Natural killer cell (primary cell): ENCODE measurements around the gene BEAN1. TPM values are rescaled to one million over a fixed set of nuclear protein-coding genes. Genes with fewer than 3 reads are reported as not detected.

ENCODE experiments used
- ATAC-seq, 3 donors: fragments of 150-1000 bp in 2 of 3; fragments of 200-7000 bp in 1 of 3; cut with Tn5 transposase; 1 replicate in 1 of 3; 2 replicates in 2 of 3; pipeline ENCODE4 v1.10.0; 2021; ENCODE audit warnings: mild to moderate bottlenecking in 2 of 3, moderate library complexity in 2 of 3
- DNase-seq, 2 donors: peaks; one replicate each; pipeline versions ENCODE4 v3.0.0 to v3.0.0-alpha.2; 2013 to 2021; ENCODE audit warnings: mixed read lengths in 1 of 2
- H3K27ac ChIP-seq: one replicate; pipeline ENCODE4 v1.5.1; 2013; ENCODE audit warnings: mild to moderate bottlenecking, low read length
- H3K27me3 ChIP-seq: one replicate; pipeline ENCODE4 v1.6.1; 2013; ENCODE audit warnings: low read length; ENCODE audit not compliant: control insufficient read depth, insufficient read depth
- H3K36me3 ChIP-seq: one replicate; pipeline ENCODE4 v1.6.1; 2013; ENCODE audit warnings: low read length; ENCODE audit not compliant: control insufficient read depth, insufficient read depth
- H3K4me1 ChIP-seq: one replicate; pipeline ENCODE4 v1.6.1; 2013; ENCODE audit warnings: low read length; ENCODE audit not compliant: control insufficient read depth, insufficient read depth
- H3K4me3 ChIP-seq: one replicate; pipeline ENCODE4 v1.5.1; 2013; ENCODE audit warnings: low read length
- H3K9me3 ChIP-seq: one replicate; pipeline ENCODE4 v1.6.1; 2013; ENCODE audit warnings: low read length; ENCODE audit not compliant: control insufficient read depth, insufficient read depth
- H3K27ac Mint-ChIP-seq, 2 donors: one replicate each; pipeline ENCODE4 v1.8.0; 2022; ENCODE audit warnings: mild to moderate bottlenecking in 2 of 2, mixed read lengths in 2 of 2, moderate library complexity in 1 of 2
- H3K27me3 Mint-ChIP-seq, 2 donors: one replicate each; pipeline ENCODE4 v1.8.0; 2022; ENCODE audit warnings: low read depth in 2 of 2, mixed read lengths in 2 of 2
- H3K36me3 Mint-ChIP-seq: one replicate; pipeline ENCODE4 v1.8.0; 2022; ENCODE audit warnings: mixed read lengths
- H3K4me1 Mint-ChIP-seq, 2 donors: one replicate each; pipeline ENCODE4 v1.8.0; 2022; ENCODE audit warnings: mixed read lengths in 2 of 2
- H3K4me3 Mint-ChIP-seq: one replicate; pipeline ENCODE4 v1.8.0; 2022; ENCODE audit warnings: mild to moderate bottlenecking, moderate library complexity, mixed read lengths
- H3K9me3 Mint-ChIP-seq, 2 donors: one replicate each; pipeline ENCODE4 v1.8.0; 2022; ENCODE audit warnings: mixed read lengths in 2 of 2
- WGBS: methylation state at CpG from one replicate; pipeline ENCODE4 v1.1.7; 2013; ENCODE audit warnings: missing lambda C conversion rate; ENCODE audit not compliant: insufficient coverage; 5-methylcytosine and 5-hydroxymethylcytosine counted together
- intact Hi-C: fragments of 100-400 bp; cut with micrococcal nuclease; formaldehyde crosslinking; loops from one replicate; pipeline ENCODE4 v1.14.2; 2022
- total RNA-seq, 4 donors: library from RNA; stranded (reverse); fragments of 120-200 nt in 1 of 4; gene quantifications; one replicate each; pipeline versions ENCODE4 v1.2.3 to v1.2.4, GENCODE V29; 2013 to 2022
- TF ChIP-seq, protein P1 (sequence below): fragments of 200-600 bp; IDR thresholded peaks from one replicate; pipeline ENCODE4 v1.8.0; 2022; ENCODE audit warnings: antibody characterized with exemption

The BEAN1 gene
- total RNA-seq, 3 donors from 2014 or later (not counting 1 experiment from before 2014, with no cell fraction given): not detected

DNA sequence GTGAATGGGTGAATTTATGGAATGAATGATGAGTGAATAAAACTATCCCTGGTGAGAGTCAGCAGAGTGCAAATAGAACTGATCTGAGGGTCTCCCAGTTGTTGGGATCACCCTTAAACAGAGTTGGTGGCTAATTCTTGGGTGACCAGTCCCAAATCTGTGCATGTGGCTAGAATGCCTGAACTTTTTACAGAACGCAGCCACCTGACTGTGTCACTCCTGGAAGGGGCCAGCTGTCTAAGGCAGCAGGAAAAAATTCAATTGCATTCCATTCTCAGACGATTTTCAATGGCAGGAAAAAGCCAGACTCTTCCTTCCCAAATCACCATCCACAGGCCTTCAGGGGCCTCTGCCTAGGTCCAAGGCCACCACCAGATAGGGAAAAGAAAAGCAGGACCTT is 43.5 kb downstream of the BEAN1 start:
- H3K9me3 Mint-ChIP-seq: peaks cover 0 to 3% of the 10 kb centered on the region in 2 donors
- Histone ChIP-seq H3K36me3 (no peaks in the 10 kb centered on the region), H3K27ac (no peak overlapping the region), H3K9me3 (no peaks in the 10 kb centered on the region), H3K27me3 (peaks cover 2% of the 10 kb centered on the region), H3K4me3 (no peak overlapping the region), H3K4me1 (peaks cover 17% of the 10 kb centered on the region)
- H3K4me3 Mint-ChIP-seq: no peak overlapping the region
- no peak overlapping the region for H3K27ac Mint-ChIP-seq
- no peak for DNase-seq
- H3K36me3 Mint-ChIP-seq: no peaks in the 10 kb centered on the region
- TF ChIP-seq, protein P1, sequence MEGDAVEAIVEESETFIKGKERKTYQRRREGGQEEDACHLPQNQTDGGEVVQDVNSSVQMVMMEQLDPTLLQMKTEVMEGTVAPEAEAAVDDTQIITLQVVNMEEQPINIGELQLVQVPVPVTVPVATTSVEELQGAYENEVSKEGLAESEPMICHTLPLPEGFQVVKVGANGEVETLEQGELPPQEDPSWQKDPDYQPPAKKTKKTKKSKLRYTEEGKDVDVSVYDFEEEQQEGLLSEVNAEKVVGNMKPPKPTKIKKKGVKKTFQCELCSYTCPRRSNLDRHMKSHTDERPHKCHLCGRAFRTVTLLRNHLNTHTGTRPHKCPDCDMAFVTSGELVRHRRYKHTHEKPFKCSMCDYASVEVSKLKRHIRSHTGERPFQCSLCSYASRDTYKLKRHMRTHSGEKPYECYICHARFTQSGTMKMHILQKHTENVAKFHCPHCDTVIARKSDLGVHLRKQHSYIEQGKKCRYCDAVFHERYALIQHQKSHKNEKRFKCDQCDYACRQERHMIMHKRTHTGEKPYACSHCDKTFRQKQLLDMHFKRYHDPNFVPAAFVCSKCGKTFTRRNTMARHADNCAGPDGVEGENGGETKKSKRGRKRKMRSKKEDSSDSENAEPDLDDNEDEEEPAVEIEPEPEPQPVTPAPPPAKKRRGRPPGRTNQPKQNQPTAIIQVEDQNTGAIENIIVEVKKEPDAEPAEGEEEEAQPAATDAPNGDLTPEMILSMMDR: no peak
- intact Hi-C loops: no loop called here
- H3K4me1 Mint-ChIP-seq: peaks cover 15 to 19% of the 10 kb centered on the region in 2 donors
- WGBS: 90% methylated on average over 2 of the region's 2 CpGs
- ATAC-seq: no peak
- H3K27me3 Mint-ChIP-seq: peaks cover under 1 to 13% of the 10 kb centered on the region in 2 donors

- 93% methylated on average over 10 of the region's 10 CpGs for WGBS
- intact Hi-C loops: no loop called here
- DNase-seq (no peak), ATAC-seq (no peak)
- no peaks in the 10 kb centered on the region for H3K9me3 ChIP-seq
- no peak overlapping the region for H3K27ac Mint-ChIP-seq
- no peak overlapping the region for H3K4me3 ChIP-seq
- peaks cover 0 to 12% of the 10 kb centered on the region in 2 donors for H3K27me3 Mint-ChIP-seq
- H3K9me3 Mint-ChIP-seq: peaks cover 0 to 2% of the 10 kb centered on the region in 2 donors
- peaks cover 15 to 20% of the 10 kb centered on the region in 2 donors for H3K4me1 Mint-ChIP-seq
- no peak overlapping the region for H3K27ac ChIP-seq
- peaks cover 17% of the 10 kb centered on the region for H3K4me1 ChIP-seq
- H3K36me3 Mint-ChIP-seq: no peaks in the 10 kb centered on the region
- H3K36me3 ChIP-seq: no peaks in the 10 kb centered on the region
- no peaks in the 10 kb centered on the region for H3K27me3 ChIP-seq
- TF ChIP-seq, protein P1: no peak
- H3K4me3 Mint-ChIP-seq: no peak overlapping the region
Measured at GRCh38 chr16:66471264-66471663, 44.2 kb downstream of the BEAN1 start.

DNA sequence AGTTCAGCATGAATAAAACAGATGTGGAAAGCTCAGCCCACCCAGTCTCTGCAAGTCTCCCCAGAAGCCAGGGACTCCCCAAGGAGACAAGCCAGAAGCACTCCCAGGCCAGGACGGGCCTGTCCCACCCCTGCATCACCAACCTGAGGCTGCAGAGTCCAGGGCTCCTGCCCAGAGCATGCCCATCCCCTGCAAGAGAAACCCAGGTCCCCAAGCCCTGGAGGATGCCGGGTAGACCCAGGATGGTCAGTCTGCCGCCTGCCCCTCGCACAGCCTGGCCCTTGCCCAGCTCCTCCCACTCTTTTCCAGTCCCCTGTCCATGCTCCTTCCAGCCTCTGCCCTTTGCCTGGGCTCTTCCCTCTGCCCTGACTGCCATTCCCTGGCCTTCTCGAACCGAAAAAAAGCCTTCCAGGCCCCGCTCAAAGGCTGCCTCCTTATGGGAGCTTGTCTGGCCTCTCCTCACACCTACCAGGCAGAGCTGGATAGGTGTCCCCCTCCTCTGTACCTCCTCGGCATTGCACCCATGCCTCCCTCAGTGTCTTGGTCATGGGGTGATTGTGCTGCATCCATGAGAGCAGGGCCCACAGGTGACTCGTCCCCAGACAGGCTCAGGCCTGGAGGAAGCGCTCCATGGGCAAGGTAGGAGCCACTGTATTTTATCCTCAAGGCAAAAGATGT is 44.8 kb downstream of the BEAN1 start:
- 90% methylated on average over 10 of the region's 10 CpGs for WGBS
- H3K27me3 Mint-ChIP-seq: peaks cover 0 to 10% of the 10 kb centered on the region in 2 donors
- no peaks in the 10 kb centered on the region for H3K27me3 ChIP-seq
- TF ChIP-seq, protein P1: no peak
- no peak for ATAC-seq
- no peaks in the 10 kb centered on the region for H3K36me3 Mint-ChIP-seq
- no peaks in the 10 kb centered on the region for H3K9me3 Mint-ChIP-seq
- intact Hi-C loops: no loop called here
- H3K36me3 ChIP-seq: no peaks in the 10 kb centered on the region
- DNase-seq: no peak
- no peaks in the 10 kb centered on the region for H3K9me3 ChIP-seq
- peaks cover 17% of the 10 kb centered on the region for H3K4me1 ChIP-seq
- no peak overlapping the region for H3K27ac Mint-ChIP-seq
- H3K4me3 ChIP-seq: no peak overlapping the region
- peaks cover 15 to 20% of the 10 kb centered on the region in 2 donors for H3K4me1 Mint-ChIP-seq
- H3K4me3 Mint-ChIP-seq: no peak overlapping the region
- H3K27ac ChIP-seq: no peak overlapping the region
